ENCODE measurements around the gene SLC16A13. TPM values are rescaled to one million over a fixed set of nuclear protein-coding genes. Genes with fewer than 3 reads are reported as not detected.

The SLC16A13 gene
- total and polyA plus RNA-seq, 10 of the 15 experiments (the other 5 are each of a cell fraction or from before 2014, with no cell fraction given), result 0.34 to 12.1 (median 3.3) TPM

GRCh38 chr17:7079581-7080455 lies 44.0 kb downstream of the SLC16A13 start, which contains the start of gene CLEC10A (continued):
- TF ChIP-seq CUX1 (IDR thresholded peaks at IDR 0.05; ENCODE audit: insufficient replicate concordance, low read depth, low read length) (no peak), ZBTB40 (IDR thresholded peaks at IDR 0.05; ENCODE audit: borderline replicate concordance) (no peak), TCF3 (IDR thresholded peaks at IDR 0.05; ENCODE audit: borderline replicate concordance, insufficient read depth, low read depth, low read length) (no peak), MYC (IDR thresholded peaks at IDR 0.05; ENCODE audit: insufficient read depth, insufficient read length, insufficient replicate concordance, low read length, severe bottlenecking) (no peak), ZNF207 (IDR thresholded peaks at IDR 0.05; ENCODE audit: borderline replicate concordance) (no peak), POLR2AphosphoS5 (IDR thresholded peaks at IDR 0.05; ENCODE audit: low read length) (no peak)

Data from GM12878 (cell line).